ENCODE measurements around the gene PKLR.

DNA sequence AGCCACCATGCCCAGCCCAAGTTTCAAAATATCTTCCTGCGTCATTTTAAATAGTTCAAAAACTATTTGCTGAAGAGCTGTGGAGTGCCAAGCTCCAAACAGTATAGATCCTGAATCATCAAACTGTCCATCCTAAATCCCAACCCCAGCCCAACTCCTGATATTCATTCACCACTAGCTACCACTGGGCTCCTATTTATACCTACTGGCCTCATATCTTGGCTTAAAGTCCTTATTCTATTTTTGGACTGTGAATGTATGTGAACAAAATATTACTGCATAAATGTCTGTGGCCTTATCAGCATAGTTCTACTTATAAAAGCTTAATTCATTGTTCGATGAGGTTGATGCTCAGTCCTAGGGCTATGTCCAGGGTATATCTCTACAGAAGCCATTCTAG is 33.9 kb downstream of the PKLR start:
- TF ChIP-seq, protein P1, sequence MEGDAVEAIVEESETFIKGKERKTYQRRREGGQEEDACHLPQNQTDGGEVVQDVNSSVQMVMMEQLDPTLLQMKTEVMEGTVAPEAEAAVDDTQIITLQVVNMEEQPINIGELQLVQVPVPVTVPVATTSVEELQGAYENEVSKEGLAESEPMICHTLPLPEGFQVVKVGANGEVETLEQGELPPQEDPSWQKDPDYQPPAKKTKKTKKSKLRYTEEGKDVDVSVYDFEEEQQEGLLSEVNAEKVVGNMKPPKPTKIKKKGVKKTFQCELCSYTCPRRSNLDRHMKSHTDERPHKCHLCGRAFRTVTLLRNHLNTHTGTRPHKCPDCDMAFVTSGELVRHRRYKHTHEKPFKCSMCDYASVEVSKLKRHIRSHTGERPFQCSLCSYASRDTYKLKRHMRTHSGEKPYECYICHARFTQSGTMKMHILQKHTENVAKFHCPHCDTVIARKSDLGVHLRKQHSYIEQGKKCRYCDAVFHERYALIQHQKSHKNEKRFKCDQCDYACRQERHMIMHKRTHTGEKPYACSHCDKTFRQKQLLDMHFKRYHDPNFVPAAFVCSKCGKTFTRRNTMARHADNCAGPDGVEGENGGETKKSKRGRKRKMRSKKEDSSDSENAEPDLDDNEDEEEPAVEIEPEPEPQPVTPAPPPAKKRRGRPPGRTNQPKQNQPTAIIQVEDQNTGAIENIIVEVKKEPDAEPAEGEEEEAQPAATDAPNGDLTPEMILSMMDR (conservative IDR thresholded peaks at IDR 0.05; ENCODE audit: low read depth, low read length): no peak
- TF ChIP-seq SMC3 (IDR thresholded peaks at IDR 0.05; ENCODE audit: low read depth, low read length): no peak
- TF ChIP-seq NFE2L2 (IDR thresholded peaks at IDR 0.05; ENCODE audit: low read depth, low read length): no peak
- no peak for TF ChIP-seq RFX5 (IDR thresholded peaks at IDR 0.05; ENCODE audit: low read depth, low read length)
- no peak for TF ChIP-seq MAZ (IDR thresholded peaks at IDR 0.05; ENCODE audit: borderline replicate concordance, low read depth, low read length)
- no peak for TF ChIP-seq RCOR1 (IDR thresholded peaks at IDR 0.05; ENCODE audit: insufficient replicate concordance, low read length)
- TF ChIP-seq MXI1 (IDR thresholded peaks at IDR 0.05; ENCODE audit: borderline replicate concordance, low read depth, low read length): no peak
- TF ChIP-seq RAD21 (IDR thresholded peaks at IDR 0.05; ENCODE audit: low read length): no peak
- no peak for TF ChIP-seq POLR2A (IDR thresholded peaks at IDR 0.05; ENCODE audit: low read depth, low read length)
- TF ChIP-seq FOS (IDR thresholded peaks at IDR 0.05; ENCODE audit: low read depth, low read length): no peak
- TF ChIP-seq BHLHE40 (IDR thresholded peaks at IDR 0.05; ENCODE audit: low read depth, low read length): no peak
- TF ChIP-seq CEBPB (IDR thresholded peaks at IDR 0.05; ENCODE audit: low read depth, low read length): no peak
